Measurements from ENCODE around the gene DUSP15. TPM values are rescaled to one million over a fixed set of nuclear protein-coding genes. Genes with fewer than 3 reads are reported as not detected.

The DUSP15 gene
- total and polyA plus RNA-seq, 2 of the 8 experiments (the other 6 are each of a cell fraction or from before 2014, with no cell fraction given): 0.91 to 3.2 TPM

DNA sequence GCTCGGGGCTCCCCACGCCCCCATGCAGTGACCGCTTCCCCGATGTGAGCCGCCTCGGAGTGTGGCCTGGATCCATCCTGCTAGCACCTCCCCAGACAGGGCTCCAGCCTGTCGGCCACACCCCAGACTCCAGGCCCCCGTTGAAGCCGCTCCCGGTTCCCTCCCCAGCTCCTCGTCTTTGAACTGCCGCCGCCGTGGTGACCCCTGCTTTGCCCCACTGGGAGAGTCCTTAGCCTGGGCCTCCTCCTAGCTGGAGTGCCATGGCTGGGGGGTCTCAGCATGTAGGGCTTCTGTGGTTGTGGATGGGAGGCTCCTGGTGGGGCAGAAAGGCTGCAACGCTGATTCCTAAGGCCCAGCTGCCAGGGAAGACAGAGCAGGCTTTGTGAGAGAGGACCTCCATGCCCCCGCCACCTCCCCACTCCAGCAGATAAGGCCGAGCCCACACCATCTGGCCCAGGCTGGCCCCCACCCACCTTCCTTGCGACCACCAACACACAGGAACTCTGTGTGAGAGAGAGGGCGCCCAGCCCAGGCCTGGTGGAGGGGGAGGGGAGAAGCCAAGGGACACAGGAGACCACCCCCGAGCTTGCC is 36.3 kb downstream of the DUSP15 start (continued):
- no peak for TF ChIP-seq KDM4A (IDR thresholded peaks at IDR 0.05; ENCODE audit: low read depth, low read length, severe bottlenecking)
- TF ChIP-seq, protein P1, sequence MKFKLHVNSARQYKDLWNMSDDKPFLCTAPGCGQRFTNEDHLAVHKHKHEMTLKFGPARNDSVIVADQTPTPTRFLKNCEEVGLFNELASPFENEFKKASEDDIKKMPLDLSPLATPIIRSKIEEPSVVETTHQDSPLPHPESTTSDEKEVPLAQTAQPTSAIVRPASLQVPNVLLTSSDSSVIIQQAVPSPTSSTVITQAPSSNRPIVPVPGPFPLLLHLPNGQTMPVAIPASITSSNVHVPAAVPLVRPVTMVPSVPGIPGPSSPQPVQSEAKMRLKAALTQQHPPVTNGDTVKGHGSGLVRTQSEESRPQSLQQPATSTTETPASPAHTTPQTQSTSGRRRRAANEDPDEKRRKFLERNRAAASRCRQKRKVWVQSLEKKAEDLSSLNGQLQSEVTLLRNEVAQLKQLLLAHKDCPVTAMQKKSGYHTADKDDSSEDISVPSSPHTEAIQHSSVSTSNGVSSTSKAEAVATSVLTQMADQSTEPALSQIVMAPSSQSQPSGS (IDR thresholded peaks at IDR 0.05; ENCODE audit: low read length): no peak
- no peak for TF ChIP-seq TEAD4 (IDR thresholded peaks at IDR 0.05; ENCODE audit: low read depth, low read length)
- TF ChIP-seq TAF1 (IDR thresholded peaks at IDR 0.05; ENCODE audit: low read depth, low read length): no peak

Data from H1 (cell line).